Rectal smooth muscle tissue (tissue), 1 donor: ENCODE data around the gene MTX1.

Source experiments
- H3K27ac ChIP-seq: one replicate; pipeline ENCODE4 v1.7.0; 2013; ENCODE audit warnings: low read depth, low read length, inconsistent platforms
- H3K27me3 ChIP-seq: one replicate; pipeline ENCODE4 v1.7.0; 2013; ENCODE audit warnings: low read length; ENCODE audit not compliant: control insufficient read depth, insufficient read depth
- H3K36me3 ChIP-seq: one replicate; pipeline ENCODE4 v1.7.0; 2013; ENCODE audit warnings: low read length; ENCODE audit not compliant: control insufficient read depth, insufficient read depth
- H3K4me1 ChIP-seq: one replicate; pipeline ENCODE4 v1.7.0; 2013; ENCODE audit warnings: low read length; ENCODE audit not compliant: control insufficient read depth, insufficient read depth
- H3K4me3 ChIP-seq: one replicate; pipeline ENCODE4 v1.7.0; 2013; ENCODE audit warnings: low read length
- H3K9ac ChIP-seq: one replicate; pipeline ENCODE4 v1.7.0; 2013; ENCODE audit warnings: low read length

MTX1 gene

DNA sequence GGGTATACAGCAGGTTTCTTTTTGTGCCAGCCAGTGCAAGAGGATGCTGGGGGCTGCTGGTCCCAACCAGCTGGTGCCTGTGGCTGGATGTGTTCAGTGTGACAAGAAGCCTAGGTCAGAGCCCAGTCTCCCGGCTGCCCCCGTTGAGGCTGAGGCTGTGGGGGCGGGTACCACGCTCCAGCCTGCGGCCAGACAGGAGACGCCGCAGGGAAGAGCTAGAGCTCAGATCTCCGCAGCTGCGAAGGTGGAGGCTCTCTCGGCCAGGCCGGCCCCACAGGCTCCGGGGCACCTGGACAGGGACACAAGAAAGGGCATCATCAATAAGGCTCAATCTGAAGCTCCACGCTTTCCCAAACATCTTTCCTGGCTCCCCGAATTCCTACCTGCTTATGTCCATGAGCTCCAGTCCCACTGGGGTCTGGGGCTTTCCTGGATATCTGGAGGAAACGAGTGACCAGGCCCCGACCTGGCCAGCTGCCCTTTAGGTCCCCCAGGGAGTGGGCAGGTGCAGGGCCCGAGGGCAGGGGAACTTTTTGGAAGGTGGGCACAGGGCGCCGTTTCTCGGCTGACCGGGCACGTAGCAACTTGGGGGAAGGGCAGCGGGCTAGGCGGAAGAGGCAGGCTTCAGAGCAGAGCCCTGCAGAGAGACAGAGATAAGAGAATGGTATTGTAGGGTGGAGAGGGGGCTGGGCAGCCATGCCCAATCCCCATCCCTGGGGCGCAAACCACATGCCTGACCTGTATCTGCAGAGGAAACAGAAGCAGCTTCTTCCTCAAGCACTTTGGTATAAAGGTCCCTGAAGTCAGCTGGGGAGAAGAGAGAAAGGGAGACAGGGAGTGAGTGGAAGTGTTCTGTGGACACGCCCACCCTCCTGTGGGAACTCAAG, 39.4 kb downstream of the MTX1 start:
- H3K27ac ChIP-seq = no peak overlapping the region
- H3K4me3 ChIP-seq = no peak overlapping the region
- H3K27me3 ChIP-seq = no peaks in the 10 kb centered on the region
- H3K4me1 ChIP-seq = peaks cover 5% of the 10 kb centered on the region
- H3K9ac ChIP-seq = no peak overlapping the region
- H3K36me3 ChIP-seq = no peaks in the 10 kb centered on the region

GRCh38 chr1:155250246-155250632, 41.7 kb downstream of the MTX1 start:
- H3K27ac ChIP-seq = no peak overlapping the region
- H3K27me3 ChIP-seq = no peaks in the 10 kb centered on the region
- H3K36me3 ChIP-seq = no peaks in the 10 kb centered on the region
- H3K4me3 ChIP-seq = peak overlapping the region; percentile 44
- H3K4me1 ChIP-seq = peaks cover 13% of the 10 kb centered on the region
- H3K9ac ChIP-seq = peak overlapping the region; percentile 45

DNA sequence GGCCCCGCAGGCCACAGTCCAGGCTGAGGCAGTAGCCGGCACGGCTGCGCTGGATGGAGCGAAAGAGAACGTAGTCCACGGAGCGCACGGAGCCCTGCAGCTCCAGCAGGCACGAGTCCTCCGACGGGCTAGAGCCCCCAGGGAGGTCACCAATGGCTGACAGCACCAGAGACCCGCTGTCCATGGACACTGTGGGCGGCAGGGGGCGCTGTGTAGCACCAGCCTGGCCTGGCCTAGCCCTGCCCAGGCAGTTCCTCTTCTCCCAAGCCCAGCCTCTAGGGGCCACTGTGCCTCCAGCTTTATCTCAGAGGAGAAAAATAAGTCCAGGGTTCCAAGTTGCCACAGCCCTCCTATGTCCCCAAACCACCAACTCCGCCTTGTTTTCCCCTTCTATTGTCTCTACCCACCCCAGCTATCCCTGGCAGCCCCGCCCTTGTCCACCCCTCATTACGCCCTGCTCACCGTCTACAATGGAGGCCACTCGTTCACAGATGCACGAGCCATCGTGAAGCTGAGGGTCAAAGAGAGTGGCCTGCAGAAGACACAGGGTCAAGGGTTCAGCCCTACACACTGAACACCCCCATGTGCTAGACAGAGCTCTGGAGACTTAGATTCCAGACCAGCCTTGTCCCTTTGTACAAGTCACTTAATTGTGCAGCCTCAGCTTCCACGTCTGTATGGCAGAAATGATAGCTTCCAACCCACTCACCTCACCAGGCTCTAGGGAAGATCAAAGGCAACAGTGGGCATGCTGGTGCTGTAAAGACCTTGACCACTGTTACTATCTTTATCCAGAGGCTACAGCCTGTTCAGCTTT, 42.3 kb downstream of the MTX1 start:
- Histone ChIP-seq H3K9ac (peak overlapping the region; percentile 45), H3K36me3 (no peaks in the 10 kb centered on the region), H3K4me1 (peaks cover 14% of the 10 kb centered on the region), H3K4me3 (peak overlapping the region; percentile 44), H3K27me3 (no peaks in the 10 kb centered on the region), H3K27ac (peak overlapping the region; percentile 27)

- no peak overlapping the region for H3K4me3 ChIP-seq
- no peak overlapping the region for H3K27ac ChIP-seq
- H3K36me3 ChIP-seq = no peaks in the 10 kb centered on the region
- no peaks in the 10 kb centered on the region for H3K27me3 ChIP-seq
- H3K9ac ChIP-seq = no peak overlapping the region
- H3K4me1 ChIP-seq = peaks cover 17% of the 10 kb centered on the region
These were observed 43.1 kb downstream of the MTX1 start for GRCh38 chr1:155251566-155251965.

DNA sequence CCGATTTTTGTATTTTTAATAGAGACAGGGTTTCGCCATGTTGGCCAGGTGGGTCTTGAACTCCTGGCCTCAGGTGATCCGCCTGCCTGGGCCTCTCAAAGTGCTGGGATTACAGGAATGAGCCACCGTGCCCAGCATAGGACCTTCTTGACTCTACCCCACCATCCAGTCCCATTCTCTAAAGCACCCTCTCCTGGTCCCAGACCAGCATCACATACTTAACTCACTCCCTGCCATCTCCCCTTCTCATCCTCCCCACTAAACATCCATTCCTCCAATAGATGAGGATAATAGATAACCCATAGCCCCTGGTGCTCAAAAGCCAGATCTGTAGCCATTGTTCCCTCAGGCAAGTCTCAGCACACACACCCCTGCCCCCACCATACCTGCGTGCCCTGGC, 44.7 kb downstream of the MTX1 start:
- Histone ChIP-seq H3K36me3 (no peaks in the 10 kb centered on the region), H3K4me3 (no peak overlapping the region), H3K9ac (no peak overlapping the region), H3K4me1 (peaks cover 17% of the 10 kb centered on the region), H3K27ac (no peak overlapping the region), H3K27me3 (no peaks in the 10 kb centered on the region)

DNA sequence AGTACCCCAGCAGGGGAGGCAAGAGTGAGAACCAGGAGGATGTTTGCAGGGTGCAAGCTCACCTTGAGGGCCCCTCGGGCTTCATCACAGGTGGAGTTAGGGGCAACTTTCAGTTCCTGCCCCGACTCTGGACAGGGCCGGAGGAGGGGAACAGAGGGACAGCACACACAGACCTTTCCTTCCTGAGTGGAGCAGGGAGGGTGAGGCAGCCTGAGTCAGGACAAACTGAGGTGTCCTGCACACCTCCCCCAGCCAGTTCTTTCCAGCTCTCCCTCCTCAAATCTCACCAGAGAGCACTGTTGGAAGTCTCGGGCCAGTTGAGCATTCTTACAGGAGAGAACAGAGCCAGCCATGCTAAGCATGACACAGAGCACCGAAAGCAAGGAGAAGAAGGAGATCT, 45.3 kb downstream of the MTX1 start:
- Histone ChIP-seq H3K27me3 (no peaks in the 10 kb centered on the region), H3K27ac (no peak overlapping the region), H3K9ac (no peak overlapping the region), H3K4me3 (peak overlapping the region; percentile 88), H3K36me3 (no peaks in the 10 kb centered on the region), H3K4me1 (peaks cover 17% of the 10 kb centered on the region)

GRCh38 chr1:155254228-155254713, 45.8 kb downstream of the MTX1 start:
- H3K9ac ChIP-seq = peak overlapping the region; percentile 21

DNA sequence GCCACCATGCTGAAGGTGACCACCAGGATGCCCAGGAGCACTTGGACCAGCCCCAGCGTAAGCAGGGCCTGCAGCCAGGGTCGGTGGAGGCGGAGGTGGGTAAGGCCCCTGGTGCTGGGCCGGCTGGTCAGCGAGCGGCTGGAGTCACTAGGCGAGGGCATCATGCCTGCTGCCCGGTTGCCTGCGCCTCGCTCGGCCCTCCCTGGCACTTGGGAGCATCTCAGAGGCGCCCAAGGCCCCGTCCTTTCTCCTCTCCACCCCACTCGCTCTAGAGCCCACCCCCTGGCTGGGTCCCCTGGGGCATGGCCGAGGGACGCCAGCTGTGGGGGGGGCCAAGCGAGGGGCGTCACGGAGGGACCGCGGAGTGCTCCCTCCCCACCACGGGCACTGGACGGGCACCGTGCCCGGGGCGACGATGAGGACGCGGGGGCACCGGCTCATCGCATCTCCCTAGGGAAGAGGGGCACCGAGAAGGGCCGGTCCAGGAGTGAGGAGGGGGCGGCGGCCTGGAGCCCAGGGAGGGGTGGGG, 46.3 kb downstream of the MTX1 start:
- H3K9ac ChIP-seq = peak overlapping the region; percentile 60
- peak overlapping the region; percentile 98 for H3K27ac ChIP-seq
- H3K4me3 ChIP-seq = peak overlapping the region; percentile 88
- H3K4me1 ChIP-seq = peaks cover 17% of the 10 kb centered on the region
- H3K27me3 ChIP-seq = no peaks in the 10 kb centered on the region
- H3K36me3 ChIP-seq = no peaks in the 10 kb centered on the region

More at GRCh38 chr1:155254228-155254713, 45.8 kb downstream of the MTX1 start:
- Histone ChIP-seq H3K27me3 (no peaks in the 10 kb centered on the region), H3K36me3 (no peaks in the 10 kb centered on the region), H3K4me3 (peak overlapping the region; percentile 88), H3K4me1 (peaks cover 17% of the 10 kb centered on the region), H3K27ac (peak overlapping the region; percentile 98)

DNA sequence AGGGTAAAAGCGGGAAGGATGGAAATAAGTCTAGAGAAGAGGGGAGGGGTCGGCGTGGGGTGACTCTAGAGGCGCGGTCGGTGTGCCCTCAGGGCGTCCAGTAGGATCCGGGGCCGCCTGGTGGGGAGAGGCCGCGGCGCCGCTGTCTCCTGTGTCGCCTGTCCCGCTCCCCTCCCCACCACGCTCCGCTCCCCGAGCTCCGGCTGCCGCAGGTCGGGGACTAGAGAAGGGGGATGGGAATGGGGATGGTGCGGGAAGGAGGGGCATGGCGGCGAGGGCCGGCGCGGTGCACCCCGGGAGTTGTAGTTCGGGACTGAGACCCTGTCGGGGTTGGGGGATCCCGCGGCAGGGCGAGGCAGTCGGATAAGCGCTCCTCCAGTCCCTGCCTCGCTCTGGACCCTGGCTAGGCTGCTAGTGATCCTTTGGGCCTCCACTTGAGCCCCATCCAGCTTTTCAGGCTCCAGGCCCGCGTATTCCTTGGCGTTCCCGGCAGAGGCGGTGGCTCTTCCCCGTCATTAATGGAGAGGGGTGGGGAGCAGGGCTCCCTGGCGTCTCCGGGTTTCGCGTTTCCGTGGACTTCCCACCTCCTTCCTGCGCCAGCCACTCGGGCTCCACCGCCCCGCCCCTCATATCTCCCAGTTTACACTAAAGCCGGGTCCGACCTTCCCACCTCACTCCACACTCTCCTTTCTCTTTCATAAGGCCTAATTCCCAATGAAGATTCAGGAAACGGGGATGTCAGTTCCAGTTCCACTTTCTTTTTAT, 46.9 kb downstream of the MTX1 start, which contains the start of gene ENTREP3:
Gene ENTREP3 (minus strand): TSS at position 241 of the 765 bp plus-strand sequence. CDS start 606 bp downstream, outside the sequence.
- peak within 1 kb of the TSS; percentile 98 for H3K27ac ChIP-seq
- peak within 1 kb of the TSS; percentile 88 for H3K4me3 ChIP-seq
- H3K9ac ChIP-seq = peak within 1 kb of the TSS; percentile 91
- peaks cover 16% of the 10 kb centered on the region for H3K4me1 ChIP-seq
- no peaks in the 10 kb centered on the region for H3K27me3 ChIP-seq
- H3K36me3 ChIP-seq = no peaks in the 10 kb centered on the region

DNA sequence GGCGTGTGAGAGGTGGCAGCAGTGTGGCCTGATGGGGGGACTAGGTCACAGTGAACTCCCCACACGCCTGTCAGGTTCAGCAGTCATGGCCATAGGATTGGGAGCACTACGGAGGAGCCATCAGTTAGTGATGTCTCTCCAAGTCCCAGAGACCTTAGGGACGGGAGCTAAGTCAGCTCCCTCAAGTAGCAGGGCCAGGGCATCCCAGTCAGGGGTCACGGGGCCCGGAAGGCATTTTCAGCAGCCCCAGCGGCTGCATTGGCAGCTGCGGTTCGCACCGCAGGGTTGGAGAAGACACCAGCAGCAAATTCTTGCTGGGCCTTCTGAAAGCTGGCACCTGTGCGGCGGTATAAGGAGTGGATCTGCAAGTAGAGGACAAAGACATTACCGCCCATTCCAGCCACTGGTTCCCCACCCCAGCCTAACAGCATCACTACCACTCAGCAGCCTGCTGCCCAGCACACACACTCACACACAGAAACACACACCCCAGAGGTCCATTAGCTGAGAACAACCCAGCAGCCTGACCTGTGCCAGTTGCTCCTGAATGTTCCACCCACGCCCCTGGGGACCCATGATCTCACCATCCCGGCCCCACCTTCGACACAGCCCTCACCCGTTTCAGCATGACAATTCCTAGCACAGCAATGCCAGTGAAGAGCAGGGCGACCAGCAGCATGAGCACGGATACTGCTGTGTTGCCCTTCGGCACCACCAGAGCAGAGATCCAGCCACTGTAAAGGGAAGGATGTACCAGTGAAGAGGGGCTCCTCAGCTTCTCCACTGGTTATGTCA, 47.8 kb downstream of the MTX1 start:
- Histone ChIP-seq H3K27ac (peak overlapping the region; percentile 98), H3K36me3 (no peaks in the 10 kb centered on the region), H3K9ac (no peak overlapping the region), H3K27me3 (no peaks in the 10 kb centered on the region), H3K4me3 (peak overlapping the region; percentile 88), H3K4me1 (peaks cover 15% of the 10 kb centered on the region)

GRCh38 chr1:155260276-155260675, 51.8 kb downstream of the MTX1 start:
- H3K4me1 ChIP-seq = peaks cover 12% of the 10 kb centered on the region
- H3K9ac ChIP-seq = no peak overlapping the region
- no peak overlapping the region for H3K27ac ChIP-seq
- peaks cover 12% of the 10 kb centered on the region for H3K36me3 ChIP-seq
- H3K27me3 ChIP-seq = no peaks in the 10 kb centered on the region
- H3K4me3 ChIP-seq = no peak overlapping the region
